GM12878 (cell line): ENCODE data around the gene ADH1A. TPM values are rescaled to one million over a fixed set of nuclear protein-coding genes. Genes with fewer than 3 reads are reported as not detected.
"Not testable (repeated sequence)": the region's sequence is repeated elsewhere in the genome, so short reads cannot be mapped to it uniquely, and the experiment has no call there.

Experiments used
- ATAC-seq: fragments of 200-7000 bp; cut with Tn5 transposase; 3 replicates; pipeline ENCODE4 v1.9.1; 2020; ENCODE audit warnings: mild to moderate bottlenecking, moderate library complexity
- BruUV-seq: library from RNA; stranded (reverse); fragments of 400-500 nt; replicated peaks from 2 replicates; lab custom pipeline; 2021; lab: Mats Ljungman, UMichigan
- CTCF ChIA-PET: fragments of 300-600 bp; sonication (Branson Sonifier 250); formaldehyde crosslinking; extraction: SDS; loops from one replicate; lab custom pipeline; 2021; ENCODE audit warnings: inconsistent platforms; lab: Yijun Ruan, JAX
- POLR2A ChIA-PET: fragments of 350-600 bp; formaldehyde crosslinking; extraction: SDS; loops from one replicate; lab custom pipeline; 2021; ENCODE audit warnings: inconsistent platforms; lab: Charles Lee
- RAD21 ChIA-PET: fragments of 300-600 bp; sonication (Branson Sonifier 250); formaldehyde crosslinking; loops from one replicate; lab custom pipeline; 2023; ENCODE audit warnings: antibody characterized with exemption; ENCODE audit not compliant: unreplicated experiment; lab: Charles Lee
- SMC1A ChIA-PET: fragments of 300-600 bp; sonication (Branson Sonifier 250); formaldehyde crosslinking; loops from one replicate; lab custom pipeline; 2023; ENCODE audit not compliant: unreplicated experiment, uncharacterized antibody; lab: Charles Lee
- DNase-seq: peaks from one replicate; pipeline ENCODE4 v3.0.0-alpha.2; 2011; ENCODE audit warnings: low read depth, low spot score
- FAIRE-seq: peaks from 3 replicates; lab custom pipeline; 2011; peaks lifted over from hg19 to GRCh38; lab: Jason Lieb, UNC
- H2AFZ ChIP-seq: 2 replicates; pipeline ENCODE4 v1.6.0; 2011; ENCODE audit warnings: low read depth, low read length, control low read depth; ENCODE audit not compliant: control insufficient read depth
- H3K27ac ChIP-seq: 2 replicates; pipeline ENCODE4 v1.5.1; 2011; ENCODE audit warnings: control low read depth; ENCODE audit not compliant: control insufficient read depth, insufficient read depth
- H3K27me3 ChIP-seq, 2 experiments: replicated peaks in 1 of 2; 2 replicates each; pipeline versions ENCODE4 v1.6.0 to v1.6.1; 2011; ENCODE audit warnings: low read length in 1 of 2; ENCODE audit not compliant: control insufficient read depth in 2 of 2, insufficient read depth in 2 of 2
- H3K36me3 ChIP-seq, 2 experiments: 2 replicates each; pipeline ENCODE4 v1.5.1; 2011; ENCODE audit warnings: low read length in 1 of 2; ENCODE audit not compliant: control insufficient read depth in 2 of 2, insufficient read depth in 2 of 2
- H3K4me1 ChIP-seq: 2 replicates; pipeline ENCODE4 v1.6.1; 2011; ENCODE audit warnings: mild to moderate bottlenecking, low read length, moderate library complexity, mixed read lengths; ENCODE audit not compliant: control insufficient read depth, insufficient read depth
- H3K4me2 ChIP-seq: 2 replicates; pipeline ENCODE4 v1.6.0; 2011; ENCODE audit warnings: control low read depth; ENCODE audit not compliant: control insufficient read depth, insufficient read depth
- H3K4me3 ChIP-seq: fragments of 200-600 bp; sonication (generic); 2 replicates; pipeline ENCODE4 v1.5.1; 2016
- H3K79me2 ChIP-seq: 2 replicates; pipeline ENCODE4 v1.6.0; 2011; ENCODE audit warnings: low read length; ENCODE audit not compliant: control insufficient read depth, insufficient read depth
- H3K9ac ChIP-seq: 2 replicates; pipeline ENCODE4 v1.8.0; 2011; ENCODE audit warnings: low read length, control low read depth, mixed read lengths; ENCODE audit not compliant: control insufficient read depth, insufficient read depth
- H3K9me3 ChIP-seq: replicated peaks from 3 replicates; pipeline ENCODE4 v1.5.1; 2011; ENCODE audit warnings: mild to moderate bottlenecking, low read length; ENCODE audit not compliant: control insufficient read depth, insufficient read depth
- H4K20me1 ChIP-seq: 2 replicates; pipeline ENCODE4 v1.6.0; 2011; ENCODE audit not compliant: control insufficient read depth, insufficient read depth
- BMI1 ChIP-seq: fragments of 450-650 bp; IDR thresholded peaks from 2 replicates; pipeline ENCODE4 v1.6.1; 2016; ENCODE audit warnings: mild to moderate bottlenecking, moderate library complexity, borderline replicate concordance
- BRCA1 ChIP-seq: IDR thresholded peaks from 2 replicates; pipeline ENCODE4 v1.6.1; 2011; ENCODE audit warnings: low read depth, low read length, improper control_type of control experiment
- GATAD2B ChIP-seq: fragments of 450-650 bp; conservative IDR thresholded peaks from 2 replicates; pipeline ENCODE4 v1.6.1; 2017; ENCODE audit warnings: low read depth, mild to moderate bottlenecking, moderate library complexity
- HDGF ChIP-seq: fragments of 450-650 bp; IDR thresholded peaks from 2 replicates; pipeline ENCODE4 v1.6.1; 2016; ENCODE audit warnings: antibody characterized with exemption
- JUND ChIP-seq: IDR thresholded peaks from 2 replicates; pipeline ENCODE4 v1.6.1; 2012; ENCODE audit warnings: low read depth, mild to moderate bottlenecking, low read length, improper control_type of control experiment, moderate library complexity
- MAX ChIP-seq: IDR thresholded peaks from 2 replicates; pipeline ENCODE4 v1.6.1; 2012; ENCODE audit warnings: low read depth, low read length, improper control_type of control experiment
- MXI1 ChIP-seq: fragments of 150-350 bp; IDR thresholded peaks from 2 replicates; pipeline ENCODE4 v1.6.1; 2011; ENCODE audit warnings: low read depth, mild to moderate bottlenecking, inconsistent platforms, low read length, improper control_type of control experiment
- MYB ChIP-seq: fragments of 150-350 bp; IDR thresholded peaks from 2 replicates; pipeline ENCODE4 v1.6.1; 2014; ENCODE audit warnings: mild to moderate bottlenecking, low read depth, low read length, borderline replicate concordance
- RB1 ChIP-seq: fragments of 450-650 bp; formaldehyde crosslinking; IDR thresholded peaks from 2 replicates; pipeline ENCODE4 v1.6.1; 2017; ENCODE audit warnings: mild to moderate bottlenecking, borderline replicate concordance
- SUPT20H ChIP-seq: IDR thresholded peaks from 2 replicates; pipeline ENCODE4 v1.6.1; 2011; ENCODE audit warnings: low read depth, mild to moderate bottlenecking, low read length, moderate library complexity, borderline replicate concordance; ENCODE audit not compliant: control insufficient read depth
- WGBS: methylation state at CpG from one replicate; pipeline ENCODE4 v1.1.6; 2016; ENCODE audit warnings: low lambda C conversion rate; ENCODE audit not compliant: insufficient replicate concordance, insufficient coverage; ENCODE audit errors: missing lambda C conversion rate; 5-methylcytosine and 5-hydroxymethylcytosine counted together
- in situ Hi-C: fragments of 300-500 bp; cut with MboI; formaldehyde crosslinking; loops from 9 replicates; pipeline ENCODE4 v1.14.3; 2018; ENCODE audit warnings: mixed read lengths
- intact Hi-C: fragments of 100-400 bp; cut with micrococcal nuclease; formaldehyde crosslinking; loops from one replicate; pipeline ENCODE4 v1.14.2; 2022; ENCODE audit not compliant: unreplicated experiment
- polyA plus RNA-seq, 11 experiments: library from polyadenylated mRNA; depleted of rRNA in 4 of 11; unstranded in 6 of 11; stranded (reverse) in 5 of 11; fragments of >200 nt; fragmentation: Nextera tagmentation in 4 of 11; fragmentation: Illumina TruSeq in 1 of 11; extraction: Ambion mirVana in 4 of 11; extraction: Trizol in 1 of 11; gene quantifications; 1 replicate in 1 of 11; 2 replicates in 10 of 11; pipeline versions ENCODE4 v1.2.1 to v1.2.3, GENCODE V29; 2011 to 2016; ENCODE audit warnings: inconsistent platforms in 2 of 11, missing spikeins in 2 of 11, low read depth in 1 of 11
- total RNA-seq, 4 experiments: library from RNA; depleted of rRNA in 3 of 4; stranded (reverse); fragments of >200 nt in 3 of 4; fragmentation: Illumina TruSeq in 1 of 4; extraction: Trizol in 1 of 4; gene quantifications; 2 replicates each; pipeline versions ENCODE4 v1.2.1 to v1.2.3, GENCODE V29; 2013 to 2021

ADH1A gene
- total and polyA plus RNA-seq, 10 of the 15 experiments (the other 5 are each of a cell fraction or from before 2014, with no cell fraction given), result not detected

GRCh38 chr4:99234331-99235010 lies 56.3 kb downstream of the ADH1A start:
- no peaks in the 10 kb centered on the region for H3K4me1 ChIP-seq
- in situ Hi-C loops, result no loop called here
- TF ChIP-seq BRCA1, result no peak
- TF ChIP-seq MXI1, result no peak
- no peak for TF ChIP-seq GATAD2B
- TF ChIP-seq BMI1, result no peak
- no peak for TF ChIP-seq MAX
- TF ChIP-seq MYB, result no peak
- TF ChIP-seq HDGF, result no peak
- TF ChIP-seq RB1, result no peak
- no peak for TF ChIP-seq SUPT20H
- no peak for TF ChIP-seq JUND
- DNase-seq (no peak), ATAC-seq (no peak), FAIRE-seq (no peak)
- no peak overlapping the region for H2AFZ ChIP-seq
- H3K4me3 ChIP-seq, result no peak overlapping the region
- ChIA-PET SMC1A (no interaction called here), POLR2A (no interaction called here), CTCF (no interaction called here), RAD21 (no interaction called here)
- H3K36me3 ChIP-seq, result no peaks in the 10 kb centered on the region
- H3K27ac ChIP-seq, result no peak overlapping the region
- H3K9me3 ChIP-seq, result no peaks in the 10 kb centered on the region
- no TSS peak for BruUV-seq
- no peaks in the 10 kb centered on the region for H4K20me1 ChIP-seq
- H3K79me2 ChIP-seq, result no peaks in the 10 kb centered on the region
- H3K27me3 ChIP-seq, result no peaks in the 10 kb centered on the region
- intact Hi-C loops, result no loop called here
- no peak overlapping the region for H3K4me2 ChIP-seq
- 18% methylated on average over 2 of the region's 2 CpGs for WGBS
- no peak overlapping the region for H3K9ac ChIP-seq

GRCh38 chr4:99233397-99233796 lies 57.4 kb downstream of the ADH1A start:
- WGBS, result 0% methylated on average over 2 of the region's 2 CpGs

GRCh38 chr4:99228706-99229105 lies 62.1 kb downstream of the ADH1A start:
- WGBS, result 0% methylated on average over 1 of the region's 1 CpG
- H2AFZ ChIP-seq, H3K4me3 ChIP-seq, DNase-seq, H3K36me3 ChIP-seq, BruUV-seq, POLR2A ChIA-PET, intact Hi-C loops, CTCF ChIA-PET, H3K9me3 ChIP-seq, RAD21 ChIA-PET, ATAC-seq, FAIRE-seq, H4K20me1 ChIP-seq, H3K27me3 ChIP-seq, H3K4me2 ChIP-seq, H3K4me1 ChIP-seq, H3K9ac ChIP-seq, in situ Hi-C loops, H3K27ac ChIP-seq, H3K79me2 ChIP-seq: not testable (repeated sequence)
- SMC1A ChIA-PET, result interaction anchor here (1.4 kb wide), 1 partner anchor 8 kb away, joined by 4 read pairs; no protein-coding TSS in a partner anchor

More at GRCh38 chr4:99233397-99233796, 57.4 kb downstream of the ADH1A start:
- RAD21 ChIA-PET, H4K20me1 ChIP-seq, intact Hi-C loops, ATAC-seq, H3K4me1 ChIP-seq, H3K4me2 ChIP-seq, SMC1A ChIA-PET, H3K36me3 ChIP-seq, H3K9me3 ChIP-seq, POLR2A ChIA-PET, DNase-seq, H3K4me3 ChIP-seq, BruUV-seq, H3K79me2 ChIP-seq, FAIRE-seq, CTCF ChIA-PET, H2AFZ ChIP-seq, H3K27ac ChIP-seq, H3K27me3 ChIP-seq, in situ Hi-C loops, H3K9ac ChIP-seq: not testable (repeated sequence)
